Measurements from ENCODE around the gene GIPC2. TPM values are rescaled to one million over a fixed set of nuclear protein-coding genes. Genes with fewer than 3 reads are reported as not detected.

Gene GIPC2
- total RNA-seq, 1 donor from 2014 or later: 1.5 TPM

DNA sequence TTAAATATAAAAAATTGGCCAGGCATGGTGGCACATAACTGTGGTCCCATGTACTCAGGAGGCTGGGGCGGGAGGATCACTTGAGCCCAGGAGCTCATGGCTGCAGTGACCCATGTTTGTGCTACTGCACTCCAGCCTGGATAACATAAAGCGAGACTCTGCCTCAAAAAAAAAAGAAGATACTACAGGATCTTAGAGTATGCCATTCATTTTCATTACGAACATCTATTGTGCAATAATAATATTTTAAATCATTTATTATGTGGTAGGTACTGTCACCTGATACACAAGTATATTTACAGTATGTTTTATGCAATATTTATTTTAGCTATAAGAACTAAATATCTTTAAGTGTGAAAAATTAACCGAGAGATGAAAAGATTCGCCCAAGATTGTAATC, 9.3 kb upstream of the GIPC2 start:
- no peak for TF ChIP-seq CTCF (conservative IDR thresholded peaks at IDR 0.05; ENCODE audit: low read depth, low read length)
- H3K4me3 ChIP-seq (ENCODE audit: low read depth, low read length): no peak overlapping the region
- DNase-seq (ENCODE audit: low read depth): no peak

DNA sequence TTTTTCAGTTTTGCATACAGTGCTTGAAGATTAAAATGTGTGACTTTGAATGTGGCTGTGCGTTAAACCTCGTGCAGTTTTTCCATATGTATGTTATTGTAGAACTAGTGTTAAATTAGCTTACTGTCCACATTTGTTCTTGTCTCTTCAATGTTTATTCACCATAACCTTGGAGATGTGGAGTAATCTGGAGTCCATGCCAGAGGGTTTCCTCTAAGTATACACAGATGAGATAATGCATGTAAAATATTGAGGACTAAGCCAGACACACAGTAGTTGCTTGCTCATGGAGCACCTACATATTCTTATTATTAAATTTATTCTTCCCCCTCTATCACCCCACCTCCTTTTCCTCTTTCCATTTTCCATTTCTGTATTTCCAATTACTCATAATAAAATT, 7.7 kb upstream of the GIPC2 start:
- no peak for DNase-seq (ENCODE audit: low read depth)
- H3K4me3 ChIP-seq (ENCODE audit: low read depth, low read length): no peak overlapping the region
- no peak for TF ChIP-seq CTCF (conservative IDR thresholded peaks at IDR 0.05; ENCODE audit: low read depth, low read length)

DNA sequence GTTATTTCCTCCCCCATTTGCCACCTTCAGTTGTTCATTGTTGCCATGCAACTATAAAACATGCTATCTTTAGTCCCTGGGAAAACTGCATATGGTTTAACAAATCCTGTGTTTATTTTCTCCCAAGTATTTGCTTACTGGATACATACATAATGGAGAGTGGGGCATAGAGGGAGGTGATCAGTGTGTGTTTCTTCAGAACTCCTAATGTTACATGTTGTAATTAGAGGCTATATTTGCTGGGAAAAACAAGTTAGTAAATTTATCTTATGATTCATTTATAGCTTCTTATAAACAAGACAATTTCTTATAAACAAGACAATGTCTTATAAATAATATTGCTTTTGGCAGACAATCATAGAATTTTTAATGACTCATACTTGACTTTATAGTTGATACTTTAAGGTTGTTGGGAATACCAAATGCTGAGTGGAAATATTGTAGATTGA, 7.3 kb upstream of the GIPC2 start:
- no peak for DNase-seq (ENCODE audit: low read depth)
- no peak overlapping the region for H3K4me3 ChIP-seq (ENCODE audit: low read depth, low read length)
- no peak for TF ChIP-seq CTCF (conservative IDR thresholded peaks at IDR 0.05; ENCODE audit: low read depth, low read length)

DNA sequence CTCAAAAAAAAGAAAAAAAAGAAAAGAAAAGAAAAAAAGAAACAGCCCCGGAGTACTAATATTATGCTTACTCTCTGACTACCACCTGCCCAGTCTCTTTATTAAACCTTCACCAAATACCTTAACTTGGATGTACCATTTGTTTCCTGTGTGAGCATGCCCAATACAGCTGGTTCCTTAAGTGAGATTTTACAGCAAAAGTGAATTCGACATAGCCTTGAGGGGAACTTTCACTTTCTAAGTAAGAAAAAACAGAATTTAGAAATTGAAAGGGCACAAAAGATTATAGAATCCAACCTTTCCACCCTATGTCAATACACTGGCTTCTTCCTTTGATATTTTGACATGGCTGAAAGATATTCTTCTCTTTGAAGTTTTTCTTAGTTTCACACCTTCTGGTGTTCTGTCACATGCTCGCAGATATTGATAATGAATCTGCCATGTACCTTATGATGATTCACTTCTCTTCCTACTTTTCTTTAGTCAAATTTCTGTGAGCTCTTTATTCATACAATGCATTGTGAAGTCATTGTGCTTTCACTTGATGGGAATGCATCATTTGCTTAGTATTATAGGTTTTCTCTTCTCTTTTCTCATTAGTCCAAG, 5.2 kb upstream of the GIPC2 start:
- DNase-seq (ENCODE audit: low read depth): no peak
- no peak overlapping the region for H3K4me3 ChIP-seq (ENCODE audit: low read depth, low read length)
- TF ChIP-seq CTCF (conservative IDR thresholded peaks at IDR 0.05; ENCODE audit: low read depth, low read length): no peak

GRCh38 chr1:78043436-78043835, 2.3 kb upstream of the GIPC2 start:
- TF ChIP-seq CTCF (conservative IDR thresholded peaks at IDR 0.05; ENCODE audit: low read depth, low read length): no peak
- no peak overlapping the region for H3K4me3 ChIP-seq (ENCODE audit: low read depth, low read length)
- DNase-seq (ENCODE audit: low read depth): no peak

- DNase-seq (ENCODE audit: low read depth): no peak
- peak overlapping the region; percentile 63 for H3K4me3 ChIP-seq (ENCODE audit: low read depth, low read length)
- TF ChIP-seq CTCF (conservative IDR thresholded peaks at IDR 0.05; ENCODE audit: low read depth, low read length): no peak
Observed at GRCh38 chr1:78044796-78045562, 787 bp upstream of the GIPC2 start.

GRCh38 chr1:78045563-78045925, 222 bp upstream of the GIPC2 start:
- no peak for DNase-seq (ENCODE audit: low read depth)
- H3K4me3 ChIP-seq (ENCODE audit: low read depth, low read length): peak overlapping the region; percentile 63
- no peak for TF ChIP-seq CTCF (conservative IDR thresholded peaks at IDR 0.05; ENCODE audit: low read depth, low read length)

Measured in epithelial cell of proximal tubule (primary cell).